HG03571 (cell line): Measurements from ENCODE around the gene FMN1.

Source experiments
- ATAC-seq: cut with Tn5 transposase; IDR thresholded peaks from one replicate; pipeline ENCODE4 v1.9.1; 2021; ENCODE audit not compliant: unreplicated experiment

Gene FMN1

GRCh38 chr15:32941823-32942222 lies 252.7 kb downstream of the FMN1 start:
- no peak for ATAC-seq

DNA sequence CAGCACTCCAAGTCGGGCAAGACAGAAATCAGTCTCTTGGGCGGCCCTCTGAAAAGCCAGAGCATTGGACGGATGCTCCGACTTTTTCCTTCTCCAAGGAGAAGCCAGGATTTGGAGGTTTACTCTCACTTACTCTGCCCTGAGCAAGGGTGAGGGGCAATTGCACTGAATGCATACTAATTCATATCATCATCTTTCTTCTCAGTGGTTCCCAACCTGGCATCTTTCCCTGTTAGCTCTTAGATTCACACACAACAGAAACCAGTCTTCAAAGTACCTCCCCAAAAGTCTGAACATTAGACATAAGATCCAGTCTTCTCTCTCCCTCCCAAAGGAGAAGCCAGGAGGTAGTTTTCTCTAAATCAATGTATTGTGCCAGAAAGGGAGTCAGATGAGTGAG lies 257.5 kb downstream of the FMN1 start:
- no peak for ATAC-seq

GRCh38 chr15:32936283-32936918 lies 258.1 kb downstream of the FMN1 start:
- no peak for ATAC-seq

GRCh38 chr15:32935139-32935538 lies 259.4 kb downstream of the FMN1 start:
- no peak for ATAC-seq

GRCh38 chr15:32933236-32933635 lies 261.3 kb downstream of the FMN1 start:
- ATAC-seq = no peak

- ATAC-seq = no peak
Observed at GRCh38 chr15:32928876-32929275, 265.6 kb downstream of the FMN1 start.

GRCh38 chr15:32927124-32927523 lies 267.4 kb downstream of the FMN1 start:
- ATAC-seq = no peak

DNA sequence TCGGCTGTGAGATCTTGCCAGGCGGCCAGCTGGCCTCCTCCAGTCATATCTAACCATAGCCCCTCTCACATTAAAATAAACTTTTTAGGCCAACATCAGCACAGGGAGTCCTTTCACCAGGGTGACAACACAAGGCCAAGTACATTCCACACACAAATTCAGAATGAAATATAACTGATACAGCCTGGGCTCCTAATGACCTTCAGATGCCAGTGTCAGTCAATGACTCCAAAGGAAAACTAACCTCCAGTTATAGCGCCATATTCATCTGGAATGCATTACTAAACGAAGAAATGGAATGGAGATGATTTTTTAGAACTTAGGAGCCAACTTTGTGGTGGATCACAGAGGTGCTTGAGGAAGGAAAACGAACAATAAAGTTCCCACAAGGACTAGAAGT lies 271.3 kb downstream of the FMN1 start:
- no peak for ATAC-seq

DNA sequence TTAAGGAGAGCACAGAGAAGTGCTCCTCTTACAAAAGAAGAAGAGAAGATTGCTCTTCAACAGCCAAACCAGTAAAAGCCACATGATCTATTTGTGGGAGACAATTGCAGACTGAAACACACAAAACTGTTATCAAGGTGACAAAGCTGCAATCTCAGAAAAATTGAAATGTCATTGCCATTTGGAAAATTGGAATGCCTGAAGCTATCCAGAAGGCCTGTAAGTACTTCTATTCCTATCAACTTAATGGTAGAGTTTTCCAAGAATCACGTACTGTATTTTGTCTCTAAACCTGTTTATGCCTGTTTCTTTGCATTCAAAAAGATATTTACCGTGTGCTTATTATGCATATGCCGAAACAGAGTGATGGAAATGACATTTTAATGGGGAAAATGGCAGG lies 272.0 kb downstream of the FMN1 start:
- no peak for ATAC-seq

- no peak for ATAC-seq
Observed at GRCh38 chr15:32919749-32920414, 274.6 kb downstream of the FMN1 start.

- ATAC-seq = no peak
Observed at GRCh38 chr15:32918547-32918946, 276.0 kb downstream of the FMN1 start.

DNA sequence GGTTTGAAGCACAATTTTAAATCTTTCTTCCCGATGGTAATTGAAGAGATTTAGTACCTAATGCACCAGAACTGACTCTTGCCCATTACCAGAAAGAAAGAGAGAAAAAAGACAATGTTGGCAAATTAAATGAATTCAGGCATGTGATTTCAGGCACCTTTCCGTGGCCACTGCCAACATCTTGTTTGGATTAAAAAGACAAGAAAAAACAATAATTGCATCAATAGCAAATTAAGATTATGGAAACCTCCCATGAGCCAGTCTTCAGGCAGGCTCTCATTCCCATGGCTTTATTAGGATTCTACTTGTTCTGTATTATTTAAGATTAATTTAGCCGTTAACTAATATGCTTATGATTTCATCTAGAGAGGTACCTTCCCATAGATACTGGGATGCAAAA lies 283.7 kb downstream of the FMN1 start:
- ATAC-seq = no peak

DNA sequence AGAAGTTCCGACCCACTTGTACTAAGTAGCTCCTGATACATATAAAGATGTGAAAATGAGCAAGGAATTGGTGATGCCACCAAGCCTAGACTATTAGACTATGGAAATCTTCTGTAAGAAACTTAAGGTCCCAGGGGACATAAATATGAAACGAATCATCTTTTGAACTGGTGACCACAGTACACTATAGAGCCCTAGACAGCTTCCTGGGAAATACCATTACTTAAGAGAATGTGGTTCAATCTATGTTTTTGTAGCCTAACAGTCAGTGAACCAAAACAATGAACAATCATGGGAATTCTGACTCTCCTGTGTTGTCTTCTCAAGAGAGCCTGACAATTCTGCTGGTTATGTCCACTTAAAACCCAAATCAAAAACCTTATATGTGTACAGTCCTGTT lies 285.1 kb downstream of the FMN1 start:
- no peak for ATAC-seq

- ATAC-seq = no peak
Observed at GRCh38 chr15:32908872-32909271, 285.6 kb downstream of the FMN1 start.

DNA sequence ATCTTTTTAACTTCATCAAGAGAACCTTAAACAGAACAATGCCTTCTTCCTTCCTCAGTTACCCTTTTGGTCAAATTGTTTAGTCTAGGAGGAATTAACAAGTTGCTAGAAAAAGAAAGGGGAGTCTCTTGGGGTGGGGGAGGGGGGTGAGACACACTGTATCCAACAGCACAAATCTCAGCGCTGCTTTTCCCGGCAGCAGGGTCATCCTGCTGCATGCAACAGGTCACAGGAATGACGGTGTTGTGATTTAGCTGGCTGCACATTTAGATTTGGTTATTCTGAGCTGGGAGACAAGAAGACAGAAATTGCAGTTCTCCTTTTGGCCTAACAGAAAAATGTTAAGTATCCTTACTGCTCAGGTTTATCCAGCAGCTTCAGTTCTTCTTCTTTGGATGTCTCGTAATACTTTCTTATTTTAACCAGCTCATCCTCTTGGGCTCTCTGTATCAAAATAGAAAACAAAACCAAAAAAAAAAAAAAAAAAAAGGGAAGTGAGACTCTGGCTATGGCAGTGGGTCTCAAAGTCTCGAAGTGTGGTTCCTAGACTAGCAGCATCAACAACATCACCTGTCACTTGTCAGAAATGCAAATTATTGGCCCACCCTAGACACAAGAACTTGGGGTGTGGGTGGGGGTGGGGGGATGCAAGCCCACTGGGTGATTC lies 286.2 kb downstream of the FMN1 start:
- peak; percentile 81 for ATAC-seq

GRCh38 chr15:32905481-32905880 lies 289.0 kb downstream of the FMN1 start:
- no peak for ATAC-seq

DNA sequence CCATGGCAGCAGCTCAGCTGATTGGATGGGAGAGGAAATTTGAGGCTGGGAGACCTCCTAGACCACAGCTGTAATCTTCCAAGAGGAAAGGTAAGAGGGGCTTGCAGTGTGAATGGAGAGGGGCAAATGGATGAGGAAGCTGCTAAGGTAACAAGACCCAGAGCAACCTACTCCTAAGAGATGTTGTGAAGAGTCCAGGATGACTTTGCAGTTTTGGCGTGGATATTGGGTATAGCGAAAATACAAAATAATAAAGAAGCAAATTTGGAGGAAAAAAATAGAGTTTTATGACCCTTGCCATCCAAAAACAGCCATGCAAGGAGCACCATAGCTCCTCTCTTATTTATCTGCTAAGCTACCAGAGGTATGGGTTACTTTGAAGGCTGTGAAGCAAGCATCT lies 290.1 kb downstream of the FMN1 start:
- no peak for ATAC-seq

GRCh38 chr15:32903591-32904290 lies 290.8 kb downstream of the FMN1 start:
- no peak for ATAC-seq

DNA sequence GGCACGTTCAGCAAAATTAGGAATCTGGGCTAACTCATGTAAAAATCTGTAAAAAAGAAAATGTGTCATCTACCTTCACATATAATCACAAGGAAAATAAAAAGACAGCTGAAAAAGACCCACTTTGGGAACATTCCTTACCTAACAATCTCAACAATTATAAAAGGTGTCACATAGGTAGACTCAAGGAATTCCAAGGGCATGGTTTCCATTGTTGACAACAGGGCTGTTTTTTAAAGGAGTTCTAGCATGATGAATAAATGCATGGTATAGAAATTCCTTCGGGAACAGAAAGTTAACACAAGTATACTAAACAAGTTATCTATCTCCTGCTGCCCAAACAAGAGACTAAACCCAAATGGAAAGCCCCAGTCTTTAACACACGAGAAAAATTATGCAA lies 292.5 kb downstream of the FMN1 start:
- ATAC-seq = no peak

DNA sequence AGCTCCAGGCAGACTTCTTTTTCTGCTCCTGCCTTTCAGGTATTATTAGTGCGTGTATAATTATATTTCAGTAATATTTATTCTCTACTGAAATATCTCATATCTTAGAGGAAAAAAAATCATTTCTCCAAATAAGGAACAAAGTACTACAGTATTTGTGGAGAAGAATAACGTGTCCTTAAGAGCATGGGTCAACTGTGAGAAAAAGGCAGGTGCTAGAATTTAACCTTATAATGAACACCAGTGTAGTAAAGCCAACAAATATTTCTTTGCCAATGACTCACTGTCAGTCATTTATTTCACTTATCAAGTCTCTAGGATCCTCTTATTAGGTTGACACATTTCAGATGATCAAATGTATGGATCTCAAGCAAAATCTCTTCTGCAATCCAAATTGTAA lies 293.3 kb downstream of the FMN1 start:
- no peak for ATAC-seq

- no peak for ATAC-seq
Observed at GRCh38 chr15:32899126-32899596, 295.4 kb downstream of the FMN1 start.

GRCh38 chr15:32898414-32898813 lies 296.1 kb downstream of the FMN1 start:
- ATAC-seq = no peak
